Measurements from ENCODE around the gene INTS3. TPM values are rescaled to one million over a fixed set of nuclear protein-coding genes. Genes with fewer than 3 reads are reported as not detected.

The INTS3 gene
- total and polyA plus RNA-seq, 9 of the 15 experiments (the other 6 are each of a cell fraction or from before 2014, with no cell fraction given): 6.3 to 24.1 (median 14.3) TPM

GRCh38 chr1:153727463-153728304 is at the start of gene INTS3 (continued):
- TF ChIP-seq CBX8 (IDR thresholded peaks at IDR 0.05; ENCODE audit: borderline replicate concordance, extremely low read depth, low read depth, low read length, poor library complexity, severe bottlenecking): no peak
- peak; percentile 59 for TF ChIP-seq EP400 (IDR thresholded peaks at IDR 0.05)
- TF ChIP-seq ZNF445 (CRISPR knock-in tag; IDR thresholded peaks at IDR 0.05; ENCODE audit: low read depth): no peak
- TF ChIP-seq ZNF449 (CRISPR knock-in tag; IDR thresholded peaks at IDR 0.05): no peak
- no peak for TF ChIP-seq ZNF707 (CRISPR knock-in tag; conservative IDR thresholded peaks at IDR 0.05)
- TF ChIP-seq CREB1 (IDR thresholded peaks at IDR 0.05): peak; percentile 85
- TF ChIP-seq CREB1 (CRISPR knock-in tag; IDR thresholded peaks at IDR 0.05): peak; percentile 77
- TF ChIP-seq CHD1 (IDR thresholded peaks at IDR 0.05; ENCODE audit: low read length): no peak
- no peak for TF ChIP-seq COPS2 (conservative IDR thresholded peaks at IDR 0.05)
- TF ChIP-seq RERE (CRISPR knock-in tag; IDR thresholded peaks at IDR 0.05; ENCODE audit: borderline replicate concordance): no peak
- TF ChIP-seq ZNF436 (CRISPR knock-in tag; IDR thresholded peaks at IDR 0.05): no peak
- no peak for TF ChIP-seq ZNF280A (IDR thresholded peaks at IDR 0.05; ENCODE audit: low read depth, partially characterized antibody)
- no peak for TF ChIP-seq PTRF (tag; IDR thresholded peaks at IDR 0.05)
- TF ChIP-seq NKRF (IDR thresholded peaks at IDR 0.05; ENCODE audit: borderline replicate concordance): no peak; the same call in 1 of the 2 replicates
- TF ChIP-seq PHB2 (IDR thresholded peaks at IDR 0.05; ENCODE audit: low read depth): no peak
- no peak for TF ChIP-seq ZNF175 (CRISPR knock-in tag; IDR thresholded peaks at IDR 0.05; ENCODE audit: low read depth)

Data from K562 (cell line).